Breast epithelium (tissue), 3 donors: ENCODE data around the gene HTR7.

Experiments used
- CTCF ChIP-seq, 3 donors: fragments of 450-650 bp; IDR thresholded peaks; one replicate each; pipeline ENCODE4 v1.5.1; 2016 to 2017; ENCODE audit warnings: antibody characterized with exemption in 3 of 3, mild to moderate bottlenecking in 3 of 3, moderate library complexity in 3 of 3
- POLR2AphosphoS5 ChIP-seq, 3 donors: sonication (generic); formaldehyde crosslinking; IDR thresholded peaks; one replicate each; pipeline ENCODE4 v1.6.1; 2017; ENCODE audit warnings: antibody characterized with exemption in 3 of 3

DNA sequence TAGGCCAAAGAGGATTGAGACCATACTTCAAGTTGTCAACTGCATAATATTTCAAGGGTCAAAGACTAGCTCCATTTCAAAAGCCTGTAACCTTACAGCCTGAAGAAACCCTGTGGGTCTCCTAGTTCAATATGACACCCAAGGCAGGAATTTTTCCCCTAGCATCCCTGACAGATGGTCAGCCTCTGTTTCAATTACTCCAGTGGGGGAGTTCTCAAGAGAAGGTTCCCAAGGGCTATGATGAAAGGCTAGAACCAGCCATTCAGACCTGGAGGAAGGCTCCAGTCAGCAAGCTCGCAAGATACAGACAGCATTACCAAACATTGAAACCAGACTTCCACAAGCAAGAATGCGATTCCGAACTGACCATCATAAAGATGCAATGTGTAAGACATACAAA is 1.6 kb downstream of the HTR7 start:
- TF ChIP-seq CTCF (IDR thresholded peaks at IDR 0.05) (no peak), POLR2AphosphoS5 (IDR thresholded peaks at IDR 0.05) (no peak)
